HG03196 (cell line): ENCODE data around the gene FUT2.
A peak's percentile ranks its signal among the peaks of the same experiment; 100 is the strongest.
"Not testable (repeated sequence)": the region's sequence is repeated elsewhere in the genome, so short reads cannot be mapped to it uniquely, and the experiment has no call there.

ENCODE experiments used
- ATAC-seq: cut with Tn5 transposase; IDR thresholded peaks from one replicate; pipeline ENCODE4 v1.9.1; 2021; ENCODE audit not compliant: unreplicated experiment

Gene FUT2

GRCh38 chr19:48695743-48696352 is at the start of gene FUT2:
TSS of gene FUT2 (plus strand) at chr19:48695971. CDS start at chr19:48702957, 6,986 bp downstream.
- no peak for ATAC-seq

DNA sequence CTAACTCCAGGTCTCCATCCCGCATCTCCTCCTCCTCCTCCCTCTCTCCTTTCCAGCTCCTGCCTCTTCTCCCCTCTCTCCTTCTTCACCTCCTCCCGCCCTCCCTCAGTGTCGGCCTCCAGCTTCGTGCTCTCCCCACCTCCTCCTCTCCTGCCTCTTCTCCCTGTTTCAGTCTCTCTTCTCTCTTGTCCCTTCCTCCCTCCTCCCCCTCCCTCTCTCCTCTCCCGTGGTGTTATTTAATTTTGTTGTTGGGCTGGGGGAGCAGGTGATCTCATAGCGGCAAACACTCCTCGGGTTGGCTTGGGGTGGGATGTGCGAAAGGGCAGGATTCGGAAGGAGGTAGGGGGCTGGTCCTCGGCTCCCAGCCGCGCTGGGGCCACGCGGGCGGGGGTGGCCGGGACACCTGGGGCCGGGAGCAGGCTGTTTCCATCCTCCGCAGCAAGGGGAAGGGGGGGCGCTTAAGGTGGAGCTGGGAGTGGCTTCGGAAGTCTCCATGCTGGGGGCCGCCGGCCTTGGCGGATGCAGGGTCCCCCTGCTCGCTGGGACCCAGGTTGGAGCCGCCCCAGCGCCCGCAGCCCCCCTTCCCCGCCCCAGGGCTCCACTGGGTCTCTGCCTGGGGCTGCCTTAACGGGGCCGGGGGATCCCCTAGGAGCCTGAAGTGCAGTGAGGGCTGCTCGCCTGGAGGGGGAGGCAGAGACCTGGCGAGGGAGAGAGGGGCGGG is 49.6 kb upstream of the FUT2 start, which contains the start of gene CA11:
TSS of gene CA11 (minus strand) at position 187 of the 721 bp plus-strand sequence. CDS start 555 bp downstream, outside the sequence.
- ATAC-seq = peak; percentile 66

- no peak for ATAC-seq
These were observed 49.0 kb upstream of the FUT2 start for GRCh38 chr19:48646722-48647216.

GRCh38 chr19:48648134-48648533 is 47.6 kb upstream of the FUT2 start:
- ATAC-seq = no peak

DNA sequence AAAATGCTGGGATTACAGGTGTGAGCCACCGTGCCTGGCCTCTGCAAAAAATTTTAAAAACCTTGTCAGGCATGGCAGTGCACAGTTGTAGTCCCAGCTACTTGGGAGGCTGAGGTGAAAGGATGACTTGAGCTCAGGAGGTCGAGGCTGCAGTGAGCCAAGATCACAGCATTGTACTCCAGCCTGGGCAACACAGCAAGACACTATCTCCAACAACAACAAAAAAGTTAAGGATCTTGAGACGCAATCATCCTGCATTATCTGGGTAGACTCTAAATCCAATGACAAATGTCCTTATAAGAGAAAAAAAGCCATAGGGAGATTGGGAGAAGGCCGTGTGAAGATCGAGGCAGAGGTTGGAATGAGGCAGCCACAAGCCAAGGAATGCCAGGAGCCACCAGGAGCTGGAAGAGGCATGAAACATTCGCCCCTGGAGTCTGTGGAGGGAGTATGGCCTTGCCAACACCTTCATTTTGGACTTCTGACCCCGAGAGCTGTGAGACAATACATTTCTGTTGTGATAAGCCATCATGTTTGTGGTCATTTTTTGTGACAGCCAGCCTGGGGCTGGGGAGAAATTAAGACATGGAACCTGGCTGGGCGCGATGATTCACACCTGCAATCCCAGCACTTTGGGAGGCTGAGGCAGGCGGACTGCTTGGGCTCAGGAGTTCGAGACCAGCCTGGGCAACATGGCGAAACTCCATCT is 44.6 kb upstream of the FUT2 start:
- ATAC-seq = no peak

DNA sequence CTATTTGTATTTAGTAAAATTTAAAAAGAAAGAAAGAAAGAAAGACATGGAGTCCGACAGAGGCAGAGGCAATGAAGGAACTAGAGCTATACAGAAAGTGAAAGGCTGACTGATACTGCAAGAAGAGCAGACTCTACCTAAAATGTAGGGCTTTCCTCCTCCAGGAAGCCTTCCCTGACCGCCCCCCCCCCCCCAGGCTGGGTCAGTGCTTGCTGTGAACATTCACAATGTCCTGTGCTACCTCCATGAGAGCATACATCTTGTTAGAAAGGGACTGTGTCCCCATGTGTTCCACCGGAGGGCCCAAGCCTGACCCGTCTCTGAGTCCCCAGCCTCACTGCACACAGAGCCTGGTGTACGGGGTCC is 44.1 kb upstream of the FUT2 start:
- ATAC-seq = no peak

DNA sequence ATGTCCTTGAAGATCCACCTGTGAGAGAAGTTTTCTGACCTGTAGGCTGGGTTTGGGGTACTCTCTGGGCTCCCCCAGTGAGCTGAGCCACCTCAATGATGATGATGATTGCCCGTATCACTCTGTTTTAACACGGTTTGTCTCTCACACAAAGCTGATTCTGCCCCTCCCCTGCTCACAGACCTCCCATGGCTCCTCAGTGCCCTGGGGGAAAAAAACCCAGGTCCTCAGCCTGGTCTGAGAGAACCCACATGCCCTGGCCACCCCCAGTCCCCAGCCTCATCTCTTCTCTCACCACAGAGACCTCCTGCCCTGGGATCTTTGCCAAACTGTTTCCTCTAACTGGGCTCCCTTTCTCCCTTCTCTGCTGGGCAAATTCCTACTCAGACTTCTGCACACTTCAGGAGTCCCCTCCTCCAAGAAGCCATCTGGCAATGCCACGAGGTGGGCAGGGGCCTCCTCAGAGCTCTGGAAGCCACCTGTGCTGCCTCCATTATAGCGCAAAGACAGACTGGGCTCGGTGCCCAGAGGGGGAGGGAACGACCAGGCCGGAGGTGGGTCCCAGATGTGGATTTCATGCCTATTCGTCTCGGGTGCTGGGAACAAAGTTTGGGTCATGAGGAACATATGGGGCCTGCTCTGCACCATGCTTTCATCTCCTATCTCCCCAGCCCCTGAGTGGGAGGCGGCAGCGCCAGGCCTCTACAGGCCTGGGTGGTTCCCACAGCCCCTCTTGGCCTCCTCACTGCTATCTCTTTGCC is 41.3 kb upstream of the FUT2 start:
- ATAC-seq = no peak

DNA sequence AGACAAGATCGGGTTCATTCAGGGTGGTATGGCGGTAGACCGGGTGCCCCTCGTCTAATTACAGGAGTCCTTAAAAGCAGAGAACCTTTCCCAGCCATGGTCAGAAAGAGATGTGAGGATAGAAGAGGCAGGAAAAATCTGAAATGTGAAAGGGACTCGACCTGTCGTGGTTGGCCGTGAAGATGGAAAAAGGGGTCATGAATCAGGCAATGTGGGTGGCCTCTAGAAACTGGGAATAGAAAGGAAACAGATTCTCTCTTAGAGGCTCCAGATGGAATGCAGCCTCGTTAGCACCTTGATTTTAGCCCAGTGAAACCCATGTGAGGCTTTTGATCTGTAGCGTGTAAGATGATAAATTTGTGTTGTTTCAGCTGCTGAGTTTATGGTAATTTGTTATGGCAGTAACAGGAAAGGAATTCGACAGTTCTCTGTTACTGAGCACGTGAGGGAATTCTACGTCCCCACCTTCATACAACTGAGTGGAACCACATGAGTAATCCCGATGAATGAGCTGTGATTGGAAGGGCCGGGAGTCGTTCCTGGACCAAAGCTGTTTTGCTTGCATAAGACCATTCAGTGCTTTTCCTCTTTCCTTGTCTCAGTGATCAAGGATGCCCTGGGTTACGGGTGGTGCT is 38.8 kb upstream of the FUT2 start:
- ATAC-seq = no peak

GRCh38 chr19:48657828-48658227 is 37.9 kb upstream of the FUT2 start:
- ATAC-seq = not testable (repeated sequence)

DNA sequence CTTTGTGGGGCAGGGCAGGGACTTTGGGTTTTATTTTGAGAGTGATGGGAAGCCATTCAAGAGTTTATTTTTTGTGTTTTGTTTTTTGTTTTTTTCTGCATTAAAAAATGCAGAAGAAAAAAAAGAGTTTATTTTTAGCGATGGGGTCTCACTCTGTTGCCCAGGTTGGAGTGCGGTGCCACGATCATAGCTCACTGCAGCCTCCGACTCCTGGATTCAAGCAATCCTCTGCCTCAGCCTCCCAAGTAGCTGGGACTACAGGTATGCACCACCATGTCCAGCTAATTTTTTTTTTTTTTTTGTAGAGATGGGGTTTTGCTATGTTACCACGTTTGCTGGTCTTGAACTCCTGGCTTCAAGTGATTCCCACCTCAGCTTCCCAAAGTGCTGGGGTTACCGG is 37.3 kb upstream of the FUT2 start:
- no peak for ATAC-seq

DNA sequence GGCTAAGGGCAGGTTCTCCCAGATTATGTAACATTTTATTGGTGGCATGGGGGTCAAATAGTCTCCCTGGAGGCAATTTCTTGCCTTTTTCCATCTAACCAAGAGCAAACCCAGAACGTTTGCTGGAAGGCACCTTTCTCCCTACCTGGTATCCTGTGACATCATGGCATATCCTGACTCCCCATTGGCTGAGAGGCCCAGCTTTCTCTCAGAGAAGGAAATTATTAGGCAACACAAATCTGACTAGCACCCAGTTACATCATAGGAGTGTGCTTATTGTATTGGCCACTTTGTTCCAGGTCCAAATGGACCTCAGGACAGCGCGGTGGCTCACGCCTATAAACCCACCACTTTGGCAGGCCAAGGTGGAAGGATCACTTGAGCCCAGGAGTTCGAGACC is 36.0 kb upstream of the FUT2 start:
- no peak for ATAC-seq

GRCh38 chr19:48660852-48661710 is 34.7 kb upstream of the FUT2 start:
- peak; percentile 72 for ATAC-seq

- no peak for ATAC-seq
These were observed 34.1 kb upstream of the FUT2 start for GRCh38 chr19:48661711-48662090.

- no peak for ATAC-seq
These were observed 32.1 kb upstream of the FUT2 start for GRCh38 chr19:48663667-48664066.

DNA sequence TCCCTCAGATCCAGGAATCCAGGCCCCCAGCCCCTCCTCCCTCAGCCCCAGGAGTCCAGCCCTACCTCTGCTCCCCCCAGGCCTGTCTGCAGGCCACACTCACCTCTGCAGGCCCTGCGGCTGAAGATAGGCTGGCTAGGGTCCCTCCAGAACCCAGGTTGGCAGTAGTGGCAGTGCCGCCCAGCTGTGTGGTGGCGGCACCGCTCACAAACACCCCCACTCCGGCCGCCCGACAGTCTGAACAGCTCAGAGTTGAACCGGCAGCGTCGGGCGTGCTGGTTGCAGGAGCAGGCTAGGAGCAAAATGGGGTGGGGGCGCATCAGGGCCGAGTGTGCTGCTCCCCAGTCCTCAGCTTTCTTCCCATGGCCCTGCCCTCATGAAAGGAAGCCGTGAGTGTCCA is 31.3 kb upstream of the FUT2 start:
- no peak for ATAC-seq

DNA sequence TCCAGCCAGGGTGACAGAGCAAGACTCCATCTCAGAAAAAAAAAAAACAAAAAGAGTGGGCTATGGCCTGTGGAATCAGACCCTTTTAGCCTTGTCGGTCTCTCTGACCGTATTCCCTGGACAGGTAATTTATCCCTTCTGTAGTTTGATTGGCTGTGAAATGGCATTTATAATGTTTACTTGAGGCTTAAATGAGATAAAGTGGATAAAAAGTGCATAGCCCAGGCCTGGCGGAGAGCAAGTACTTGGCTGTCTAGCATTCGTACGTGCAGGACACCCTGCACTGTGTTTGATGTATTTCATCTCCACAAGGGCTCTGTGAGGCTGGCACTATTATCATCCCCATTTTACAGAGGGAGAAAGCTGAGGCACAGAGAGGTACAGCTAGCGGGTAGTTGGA is 30.0 kb upstream of the FUT2 start:
- no peak for ATAC-seq

GRCh38 chr19:48668332-48668731 is 27.4 kb upstream of the FUT2 start:
- ATAC-seq = no peak

DNA sequence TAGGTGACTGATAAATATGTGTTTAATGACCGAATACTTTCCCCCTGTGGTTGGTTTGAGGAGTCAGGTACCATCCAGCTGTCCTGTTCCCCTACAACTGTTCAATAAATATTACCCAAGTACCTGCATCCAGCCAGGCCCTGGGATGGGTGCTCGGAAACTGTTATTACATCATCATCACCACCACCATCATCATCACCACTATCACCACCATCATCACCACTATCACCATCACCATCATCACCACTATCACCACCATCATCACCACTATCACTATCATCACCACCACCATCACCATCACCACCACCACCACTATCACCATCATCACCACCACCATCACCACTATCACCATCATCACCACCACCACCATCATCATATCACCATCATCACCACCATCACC is 27.0 kb upstream of the FUT2 start:
- no peak for ATAC-seq

DNA sequence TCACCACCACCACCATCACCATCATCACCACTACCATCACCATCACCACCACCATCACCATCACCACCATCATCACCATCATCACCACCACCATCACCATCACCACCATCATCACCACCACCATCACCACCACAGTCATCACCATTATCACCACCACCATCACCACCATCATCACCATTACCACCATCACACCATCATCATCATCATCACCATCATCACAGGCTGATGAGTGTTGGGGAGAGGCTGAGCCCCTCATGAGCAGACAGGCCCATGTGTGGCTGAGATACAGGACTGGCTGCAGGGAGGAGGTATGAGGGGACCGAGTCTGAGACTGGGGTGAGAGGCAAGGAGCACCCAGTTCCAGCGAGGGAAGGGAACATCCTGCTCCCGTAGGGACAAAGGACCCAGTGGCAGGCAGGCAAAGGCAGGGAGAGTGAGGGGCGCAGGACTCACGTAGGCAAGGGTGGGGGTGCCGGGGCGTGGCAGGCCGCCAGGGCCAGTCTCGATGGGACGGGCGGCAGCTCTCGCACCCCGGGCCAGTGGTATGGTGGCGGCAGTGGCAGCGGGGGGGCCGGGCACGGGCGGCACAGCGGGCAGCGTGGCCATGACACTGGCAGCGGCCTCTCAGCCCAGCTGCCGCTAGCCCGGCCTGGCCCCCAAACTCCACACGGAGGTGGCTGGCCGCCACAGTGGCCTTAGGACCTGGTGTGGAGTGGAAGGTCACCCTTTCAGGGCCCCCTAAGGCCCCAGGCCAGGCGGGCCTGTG is 25.7 kb upstream of the FUT2 start:
- ATAC-seq = no peak
